HepG2 (cell line): ENCODE measurements around the gene CPZ. TPM values are rescaled to one million over a fixed set of nuclear protein-coding genes. Genes with fewer than 3 reads are reported as not detected.
"Not testable (repeated sequence)": the region's sequence is repeated elsewhere in the genome, so short reads cannot be mapped to it uniquely, and the experiment has no call there.

ENCODE experiments used
- ATAC-seq: fragments of 200-7000 bp; cut with Tn5 transposase; 3 replicates; pipeline ENCODE4 v1.9.1; 2020; ENCODE audit warnings: mild to moderate bottlenecking, moderate library complexity
- BruUV-seq: library from RNA; stranded (reverse); fragments of 400-500 nt; replicated peaks from 2 replicates; lab custom pipeline; 2021; lab: Mats Ljungman, UMichigan
- CTCF ChIA-PET: fragments of 300-600 bp; formaldehyde crosslinking; extraction: SDS; loops from one replicate; lab custom pipeline; 2021; ENCODE audit warnings: low total read pairs, inconsistent platforms, low intra/inter-chr PET ratio; lab: Yijun Ruan, JAX
- POLR2A ChIA-PET: fragments of 350-600 bp; sonication (Branson Sonifier 250); formaldehyde crosslinking; loops from one replicate; lab custom pipeline; 2020; ENCODE audit warnings: antibody characterized with exemption, inconsistent platforms; lab: Yijun Ruan, JAX
- DNase-seq: peaks from one replicate; pipeline ENCODE4 v3.0.0-alpha.2; 2015; ENCODE audit warnings: low spot score
- FAIRE-seq: peaks from 3 replicates; lab custom pipeline; 2011; peaks lifted over from hg19 to GRCh38; lab: Jason Lieb, UNC
- H2AFZ ChIP-seq: one replicate; pipeline ENCODE4 v1.6.1; 2011; ENCODE audit warnings: low read length, inconsistent platforms
- H3K27ac ChIP-seq: fragments of 300-600 bp; 3 replicates; pipeline ENCODE4 v1.8.0; 2011; ENCODE audit warnings: mixed run types, mild to moderate bottlenecking, mixed read lengths, low read length, inconsistent platforms; ENCODE audit not compliant: insufficient read depth; ENCODE audit errors: extremely low read length
- H3K27me3 ChIP-seq, 2 experiments: fragments of 200-600 bp in 1 of 2; 2 replicates in 1 of 2; 3 replicates in 1 of 2; pipeline versions ENCODE4 v1.6.0 to v1.8.0; 2011; ENCODE audit warnings: low read length in 2 of 2, mild to moderate bottlenecking in 2 of 2, moderate library complexity in 2 of 2, inconsistent platforms in 1 of 2; ENCODE audit not compliant: insufficient read depth in 2 of 2, control insufficient read depth in 1 of 2
- H3K36me3 ChIP-seq, 2 experiments: fragments of 200-600 bp in 1 of 2; replicated peaks in 1 of 2; 2 replicates in 1 of 2; 3 replicates in 1 of 2; pipeline versions ENCODE4 v1.5.1 to v1.8.0; 2011; ENCODE audit warnings: low read length in 2 of 2, inconsistent platforms in 1 of 2; ENCODE audit not compliant: insufficient read depth in 2 of 2, control insufficient read depth in 1 of 2
- H3K4me1 ChIP-seq: 2 replicates; pipeline ENCODE4 v1.5.1; 2012; ENCODE audit warnings: low read length, inconsistent platforms; ENCODE audit not compliant: insufficient read depth
- H3K4me2 ChIP-seq: 2 replicates; pipeline ENCODE4 v1.6.0; 2011; ENCODE audit warnings: low read depth, low read length, inconsistent platforms
- H3K4me3 ChIP-seq, 3 experiments: fragments of 200-600 bp in 1 of 3; sonication (generic), shearing (Covaris generic) in 1 of 3; replicated peaks in 1 of 3; 2 replicates each; pipeline ENCODE4 v1.5.1; 2011 to 2016; ENCODE audit warnings: low read length in 3 of 3, inconsistent platforms in 2 of 3, low read depth in 2 of 3, mild to moderate bottlenecking in 2 of 3, control low read depth in 1 of 3, mixed read lengths in 1 of 3; ENCODE audit not compliant: insufficient read depth in 1 of 3
- H3K79me2 ChIP-seq: one replicate; pipeline ENCODE4 v1.6.1; 2011; ENCODE audit warnings: low read length, inconsistent platforms; ENCODE audit not compliant: insufficient read depth
- H3K9ac ChIP-seq: 2 replicates; pipeline ENCODE4 v1.6.0; 2011; ENCODE audit warnings: mild to moderate bottlenecking, low read depth, low read length, inconsistent platforms; ENCODE audit not compliant: insufficient read depth
- H3K9me3 ChIP-seq: 2 replicates; pipeline ENCODE4 v1.5.1; 2012; ENCODE audit warnings: mild to moderate bottlenecking, low read length
- H4K20me1 ChIP-seq: 2 replicates; pipeline ENCODE4 v1.6.0; 2011; ENCODE audit warnings: inconsistent platforms, mild to moderate bottlenecking, low read length, moderate library complexity; ENCODE audit not compliant: insufficient read depth
- GLI4 ChIP-seq: sonication (generic); formaldehyde crosslinking; IDR thresholded peaks from 2 replicates; pipeline ENCODE4 v1.5.1; 2020; ENCODE audit warnings: missing genetic modification reagents, mild to moderate bottlenecking, moderate library complexity, borderline replicate concordance
- HNRNPUL1 ChIP-seq: fragments of 200-400 bp; formaldehyde crosslinking; IDR thresholded peaks from 2 replicates; pipeline ENCODE4 v1.6.1; 2017; ENCODE audit warnings: low read depth, mild to moderate bottlenecking, low read length, moderate library complexity
- KAT8 ChIP-seq: IDR thresholded peaks from 2 replicates; pipeline ENCODE4 v1.6.1; 2016; ENCODE audit warnings: missing genetic modification reagents, missing compliant biosample characterization
- KMT2A ChIP-seq: sonication (generic); formaldehyde crosslinking; IDR thresholded peaks from 2 replicates; pipeline ENCODE4 v1.4.0; 2020; ENCODE audit warnings: missing genetic modification reagents
- NFIC ChIP-seq: IDR thresholded peaks from 2 replicates; pipeline ENCODE4 v1.6.1; 2012; ENCODE audit warnings: mild to moderate bottlenecking, low read length, inconsistent platforms
- NR3C1 ChIP-seq: sonication (generic); formaldehyde crosslinking; IDR thresholded peaks from 2 replicates; pipeline ENCODE4 v1.4.0; 2020; ENCODE audit warnings: missing genetic modification reagents
- SMC3 ChIP-seq: IDR thresholded peaks from 2 replicates; pipeline ENCODE4 v1.6.1; 2011; ENCODE audit warnings: low read length, improper control_type of control experiment
- UBTF ChIP-seq: sonication (generic); formaldehyde crosslinking; IDR thresholded peaks from 2 replicates; pipeline ENCODE4 v1.4.0; 2020; ENCODE audit warnings: mild to moderate bottlenecking, missing genetic modification reagents
- ZNF33B ChIP-seq: sonication (generic); formaldehyde crosslinking; IDR thresholded peaks from 2 replicates; pipeline ENCODE4 v1.5.1; 2020; ENCODE audit warnings: mild to moderate bottlenecking, missing genetic modification reagents
- ZNF446 ChIP-seq: sonication (generic); formaldehyde crosslinking; IDR thresholded peaks from 2 replicates; pipeline ENCODE4 v1.5.0; 2020; ENCODE audit warnings: mild to moderate bottlenecking, missing genetic modification reagents
- ZNF678 ChIP-seq: sonication (generic); formaldehyde crosslinking; IDR thresholded peaks from 2 replicates; pipeline ENCODE4 v1.4.0; 2020; ENCODE audit warnings: mild to moderate bottlenecking, missing genetic modification reagents
- WGBS: methylation state at CpG from one replicate; pipeline ENCODE4 v1.1.6; 2017; ENCODE audit warnings: low lambda C conversion rate; 5-methylcytosine and 5-hydroxymethylcytosine counted together
- in situ Hi-C: cut with HindIII; loops from 2 replicates; pipeline ENCODE4 v1.10.0; 2017; ENCODE audit warnings: low pct_unique_long_range_greater_than_20kb; ENCODE audit not compliant: extremely low pct_ligation_motif_present
- intact Hi-C: fragments of 100-400 bp; cut with micrococcal nuclease; formaldehyde crosslinking; loops from one replicate; pipeline ENCODE4 v1.10.0; 2022; ENCODE audit not compliant: unreplicated experiment
- polyA plus RNA-seq, 8 experiments: library from polyadenylated mRNA; depleted of rRNA in 3 of 8; stranded (reverse) in 7 of 8; unstranded in 1 of 8; fragments of >200 nt; fragmentation: Illumina TruSeq in 4 of 8; extraction: Trizol in 4 of 8; gene quantifications; 2 replicates each; pipeline versions ENCODE4 v1.2.1 to v1.2.3, GENCODE V29; 2011 to 2016; ENCODE audit warnings: low read depth in 4 of 8, missing spikeins in 1 of 8, mixed read lengths in 1 of 8; ENCODE audit not compliant: insufficient read depth in 1 of 8
- total RNA-seq, 5 experiments: library from RNA; depleted of rRNA; stranded (reverse); fragments of >200 nt; fragmentation: Illumina TruSeq; extraction: Trizol; gene quantifications; 2 replicates each; pipeline ENCODE4 v1.2.3, GENCODE V29; 2016; ENCODE audit warnings: low read depth in 1 of 5
- TF ChIP-seq, protein P1 (sequence below): sonication (generic); formaldehyde crosslinking; IDR thresholded peaks from 2 replicates; pipeline ENCODE4 v1.4.0; 2020; ENCODE audit warnings: missing genetic modification reagents, low read depth, mild to moderate bottlenecking, borderline replicate concordance
- TF ChIP-seq, protein P2 (sequence below): sonication (generic); formaldehyde crosslinking; IDR thresholded peaks from 2 replicates; pipeline ENCODE4 v1.9.0; 2021; ENCODE audit warnings: missing genetic modification reagents, borderline replicate concordance

Gene CPZ
- total and polyA plus RNA-seq, 2 of the 13 experiments (the other 11 are each of a cell fraction or from before 2014, with no cell fraction given) = 0.58 to 0.61 TPM

GRCh38 chr4:8575457-8575856, 17.1 kb upstream of the CPZ start:
- no TSS peak for BruUV-seq
- FAIRE-seq = no peak
- no peaks in the 10 kb centered on the region for H3K36me3 ChIP-seq
- no peaks in the 10 kb centered on the region for H3K9me3 ChIP-seq
- in situ Hi-C loops = no loop called here
- 2% methylated on average over 4 of the region's 4 CpGs for WGBS
- H3K4me2 ChIP-seq = no peak overlapping the region
- ATAC-seq = no peak
- intact Hi-C loops = no loop called here
- no peaks in the 10 kb centered on the region for H3K79me2 ChIP-seq
- no peak overlapping the region for H2AFZ ChIP-seq
- H3K4me1 ChIP-seq = no peaks in the 10 kb centered on the region
- H3K27me3 ChIP-seq = peaks cover 1 to 5% of the 10 kb centered on the region in 2 experiments; a peak in 1 of 5 replicates
- no peak for TF ChIP-seq KMT2A (CRISPR knock-in tag)
- TF ChIP-seq, protein P1, sequence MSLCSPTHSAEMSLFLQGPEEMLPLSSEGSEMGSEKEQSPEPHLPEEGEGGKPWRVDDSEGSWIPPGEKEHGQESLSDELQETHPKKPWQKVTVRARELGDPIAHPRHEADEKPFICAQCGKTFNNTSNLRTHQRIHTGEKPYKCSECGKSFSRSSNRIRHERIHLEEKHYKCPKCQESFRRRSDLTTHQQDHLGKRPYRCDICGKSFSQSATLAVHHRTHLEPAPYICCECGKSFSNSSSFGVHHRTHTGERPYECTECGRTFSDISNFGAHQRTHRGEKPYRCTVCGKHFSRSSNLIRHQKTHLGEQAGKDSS = no peak
- TF ChIP-seq ZNF33B (CRISPR knock-in tag) = no peak
- TF ChIP-seq GLI4 = no peak
- TF ChIP-seq, protein P2, sequence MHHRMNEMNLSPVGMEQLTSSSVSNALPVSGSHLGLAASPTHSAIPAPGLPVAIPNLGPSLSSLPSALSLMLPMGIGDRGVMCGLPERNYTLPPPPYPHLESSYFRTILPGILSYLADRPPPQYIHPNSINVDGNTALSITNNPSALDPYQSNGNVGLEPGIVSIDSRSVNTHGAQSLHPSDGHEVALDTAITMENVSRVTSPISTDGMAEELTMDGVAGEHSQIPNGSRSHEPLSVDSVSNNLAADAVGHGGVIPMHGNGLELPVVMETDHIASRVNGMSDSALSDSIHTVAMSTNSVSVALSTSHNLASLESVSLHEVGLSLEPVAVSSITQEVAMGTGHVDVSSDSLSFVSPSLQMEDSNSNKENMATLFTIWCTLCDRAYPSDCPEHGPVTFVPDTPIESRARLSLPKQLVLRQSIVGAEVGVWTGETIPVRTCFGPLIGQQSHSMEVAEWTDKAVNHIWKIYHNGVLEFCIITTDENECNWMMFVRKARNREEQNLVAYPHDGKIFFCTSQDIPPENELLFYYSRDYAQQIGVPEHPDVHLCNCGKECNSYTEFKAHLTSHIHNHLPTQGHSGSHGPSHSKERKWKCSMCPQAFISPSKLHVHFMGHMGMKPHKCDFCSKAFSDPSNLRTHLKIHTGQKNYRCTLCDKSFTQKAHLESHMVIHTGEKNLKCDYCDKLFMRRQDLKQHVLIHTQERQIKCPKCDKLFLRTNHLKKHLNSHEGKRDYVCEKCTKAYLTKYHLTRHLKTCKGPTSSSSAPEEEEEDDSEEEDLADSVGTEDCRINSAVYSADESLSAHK (CRISPR knock-in tag) = no peak
- no peak for TF ChIP-seq NFIC
- no peak for TF ChIP-seq HNRNPUL1
- no peak for TF ChIP-seq UBTF (CRISPR knock-in tag)
- no peak for TF ChIP-seq ZNF678 (CRISPR knock-in tag)
- no peak for TF ChIP-seq KAT8
- TF ChIP-seq SMC3 = no peak
- TF ChIP-seq NR3C1 (CRISPR knock-in tag) = no peak
- TF ChIP-seq ZNF446 = no peak
- no peak overlapping the region for H3K27ac ChIP-seq
- no peak for DNase-seq
- ChIA-PET POLR2A (no interaction called here), CTCF (no interaction called here)
- no peak overlapping the region for H3K4me3 ChIP-seq
- no peak overlapping the region for H3K9ac ChIP-seq
- no peaks in the 10 kb centered on the region for H4K20me1 ChIP-seq

DNA sequence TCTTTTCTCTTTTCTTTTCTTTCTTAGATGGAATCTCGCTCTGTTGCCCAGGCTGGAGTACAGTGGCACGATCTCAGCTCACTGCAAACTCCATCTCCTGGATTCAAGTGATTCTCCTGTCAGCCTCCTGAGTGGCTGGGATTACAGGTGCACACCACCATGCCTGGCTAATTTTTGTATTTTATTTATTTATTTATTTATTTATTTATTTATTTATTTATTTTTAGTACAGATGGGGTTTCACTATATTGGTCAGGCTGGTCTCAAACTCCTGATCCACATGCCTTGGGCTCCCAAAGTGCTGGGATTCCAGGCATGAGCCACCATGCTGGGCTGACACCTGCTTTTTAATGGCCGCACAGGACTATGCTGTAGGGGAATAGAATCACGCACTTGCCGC, 16.0 kb upstream of the CPZ start:
- FAIRE-seq, ATAC-seq, H3K36me3 ChIP-seq, H3K27ac ChIP-seq, H3K4me3 ChIP-seq, in situ Hi-C loops, BruUV-seq, H3K9ac ChIP-seq, H3K9me3 ChIP-seq, H3K4me1 ChIP-seq, DNase-seq, CTCF ChIA-PET, H4K20me1 ChIP-seq, H3K4me2 ChIP-seq, intact Hi-C loops, POLR2A ChIA-PET, H2AFZ ChIP-seq, H3K27me3 ChIP-seq, H3K79me2 ChIP-seq: not testable (repeated sequence)
- WGBS = 57% methylated on average over 5 of the region's 5 CpGs
